Measurements from ENCODE around the gene TWIST2.

Gene TWIST2

DNA sequence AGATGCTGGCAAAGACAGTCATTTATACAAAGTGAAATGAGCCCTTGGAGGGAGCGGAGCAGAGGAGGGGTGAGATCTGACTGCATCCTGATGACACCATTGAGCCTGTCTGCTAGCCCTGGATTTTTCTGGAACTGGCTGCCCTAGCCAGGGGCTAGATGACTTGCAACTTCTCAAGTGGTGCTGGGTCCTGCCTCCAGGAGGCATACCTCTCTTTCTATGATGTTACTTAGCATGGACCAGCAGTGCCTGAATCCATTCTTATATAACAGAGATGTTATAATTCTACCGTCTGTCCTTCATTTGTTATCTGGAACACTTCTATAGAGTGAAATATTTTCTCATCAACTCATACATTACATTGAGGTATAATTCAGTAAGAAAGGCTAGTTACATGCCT lies 8.5 kb upstream of the TWIST2 start:
- no peak for DNase-seq

DNA sequence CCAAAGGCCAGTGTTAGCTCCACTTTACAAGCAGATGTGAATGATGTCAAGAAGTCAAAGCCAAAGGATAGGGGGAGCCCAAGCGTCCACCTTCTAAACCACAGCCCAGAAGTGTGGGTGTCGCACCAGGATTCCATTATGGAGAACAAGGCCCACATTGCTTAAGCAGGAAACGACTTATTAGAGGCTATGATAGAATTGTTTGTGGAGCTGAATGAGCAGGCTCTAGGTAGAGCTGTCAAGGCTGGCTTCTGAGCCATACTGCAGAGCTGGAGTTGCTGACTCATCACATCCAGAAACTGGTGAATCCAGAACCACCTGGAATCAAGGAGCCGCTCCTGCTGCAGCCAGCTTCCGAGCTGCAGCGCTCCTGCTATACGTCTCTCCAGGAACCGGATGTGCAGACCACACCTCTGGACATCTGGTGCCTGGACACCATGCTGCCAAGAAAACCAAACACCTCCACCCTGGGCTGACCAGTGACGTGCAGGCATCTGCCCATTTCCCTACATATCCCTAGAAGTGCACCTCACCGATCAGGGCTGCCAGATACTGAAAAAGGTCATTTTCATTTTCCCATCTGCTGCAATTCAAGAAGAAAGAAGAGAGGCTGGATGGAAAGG lies 6.2 kb upstream of the TWIST2 start:
- no peak for DNase-seq

GRCh38 chr2:238843476-238843875 lies 4.4 kb upstream of the TWIST2 start:
- no peak for DNase-seq

DNA sequence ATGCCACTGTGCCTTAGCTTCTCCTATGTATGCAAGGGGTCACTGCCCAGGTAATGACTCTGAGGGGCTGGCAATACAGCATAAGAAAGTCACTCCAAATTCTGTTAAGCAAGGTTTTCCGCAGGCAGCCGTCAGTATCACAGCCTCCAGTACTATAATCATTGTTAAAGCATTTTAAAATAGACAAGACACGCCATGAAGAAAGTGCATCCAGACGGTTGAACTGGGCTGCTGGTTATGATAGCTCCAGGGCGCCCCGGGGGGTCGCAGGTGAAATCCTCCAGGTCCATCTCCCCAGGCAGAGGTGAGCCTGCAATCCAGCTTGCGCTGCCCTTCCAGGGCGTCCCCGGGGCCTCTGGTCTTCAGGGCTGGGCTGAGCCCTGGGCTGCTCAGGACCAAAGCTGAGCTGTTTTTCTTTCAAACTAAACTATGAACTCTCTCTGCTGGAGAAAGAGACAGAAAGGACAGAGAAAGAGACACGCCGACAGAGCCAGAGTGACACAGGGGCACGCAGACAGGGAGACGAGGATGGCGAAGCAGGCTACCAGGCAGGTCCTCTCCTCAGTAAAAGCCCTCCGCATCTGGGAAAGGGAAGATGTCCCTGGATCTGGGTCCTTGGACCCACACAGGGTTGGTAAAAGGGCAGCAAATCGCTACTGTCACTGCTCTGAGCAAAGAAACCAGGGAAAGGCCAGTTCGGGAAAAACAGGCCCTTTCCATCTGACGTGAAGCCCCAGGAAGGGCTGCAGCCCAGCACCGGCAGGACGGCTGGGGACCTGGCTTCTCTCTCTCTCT lies 2.1 kb upstream of the TWIST2 start:
- no peak for DNase-seq

GRCh38 chr2:238846378-238846627 lies 1.6 kb upstream of the TWIST2 start:
- DNase-seq = no peak

DNA sequence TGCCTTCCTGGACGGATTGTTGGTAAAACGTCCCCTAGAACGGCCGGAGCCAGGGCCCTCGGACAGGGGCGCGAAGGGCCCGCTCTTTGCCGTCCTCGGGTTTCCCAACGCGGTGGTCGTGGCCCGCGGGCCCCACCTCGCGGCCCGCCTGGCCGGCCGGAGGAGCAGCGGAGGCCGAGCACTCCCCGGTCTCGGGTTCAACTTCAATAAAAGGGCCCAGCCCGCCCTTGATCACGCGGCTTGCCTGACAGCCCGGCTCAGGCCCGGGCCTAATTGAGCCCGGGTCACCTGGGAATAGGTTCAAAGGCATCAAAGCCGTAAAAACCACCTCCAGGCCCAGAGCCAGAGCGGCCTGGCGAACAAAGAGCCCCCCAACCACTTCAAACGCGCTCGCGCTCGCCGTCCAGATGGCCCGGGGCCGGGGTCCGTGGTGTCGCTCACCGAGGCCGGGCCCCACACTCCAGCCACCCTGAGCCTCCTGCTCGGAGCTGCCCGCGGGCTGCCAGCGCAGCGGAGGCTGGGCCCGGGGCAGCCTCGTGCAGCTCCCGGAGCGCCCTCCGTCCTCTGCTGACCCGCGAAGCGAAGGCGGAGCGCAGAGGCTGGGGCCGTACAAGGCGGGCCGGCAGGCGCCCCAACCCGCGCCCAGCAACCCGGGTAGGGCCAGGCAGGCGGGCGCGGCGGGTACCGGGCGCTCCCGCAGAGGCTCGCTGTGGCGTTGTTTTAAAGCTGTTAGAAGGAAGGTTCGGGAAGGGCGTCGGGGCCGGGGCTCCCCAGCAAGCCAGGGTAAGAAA lies 1.1 kb upstream of the TWIST2 start:
- no peak for DNase-seq

DNA sequence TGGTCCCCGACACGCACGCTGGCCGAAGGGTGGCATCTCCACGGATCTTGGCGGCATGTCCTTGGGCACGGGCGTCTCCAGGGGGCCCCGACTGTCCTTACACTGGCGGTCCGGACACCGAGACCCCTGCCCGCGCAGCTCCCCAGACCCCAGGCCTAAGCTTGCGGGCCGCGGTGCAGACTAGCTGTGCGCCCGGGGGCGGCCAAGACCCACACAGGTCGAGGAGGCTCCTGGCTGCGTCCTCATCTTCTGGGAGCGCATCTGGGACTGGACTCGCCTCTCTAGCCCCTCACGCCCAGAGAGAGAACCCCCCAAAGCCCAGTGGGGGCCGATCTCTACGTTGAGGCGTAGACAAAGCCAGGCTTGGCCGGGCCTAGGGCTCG lies 475 bp upstream of the TWIST2 start:
- no peak for DNase-seq

DNA sequence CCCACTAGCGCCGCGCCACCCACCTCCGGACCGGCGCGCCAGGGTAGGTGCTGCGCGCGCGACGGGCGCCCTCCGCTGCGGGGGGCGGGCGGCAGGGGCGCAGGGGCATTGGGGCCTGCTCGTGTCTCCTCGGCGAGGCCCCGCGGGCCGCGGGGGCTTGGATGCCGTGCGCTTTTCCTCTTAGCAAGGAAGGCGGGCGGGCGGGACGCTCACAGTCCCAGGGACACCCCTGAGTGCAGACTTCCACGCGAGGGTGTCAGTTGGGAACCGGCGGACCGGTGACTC lies 748 bp downstream of the TWIST2 start:
- no peak for DNase-seq

- DNase-seq = no peak
These were observed 1.3 kb downstream of the TWIST2 start for GRCh38 chr2:238848976-238849853.

GRCh38 chr2:238850091-238850490 lies 2.2 kb downstream of the TWIST2 start:
- no peak for DNase-seq

DNA sequence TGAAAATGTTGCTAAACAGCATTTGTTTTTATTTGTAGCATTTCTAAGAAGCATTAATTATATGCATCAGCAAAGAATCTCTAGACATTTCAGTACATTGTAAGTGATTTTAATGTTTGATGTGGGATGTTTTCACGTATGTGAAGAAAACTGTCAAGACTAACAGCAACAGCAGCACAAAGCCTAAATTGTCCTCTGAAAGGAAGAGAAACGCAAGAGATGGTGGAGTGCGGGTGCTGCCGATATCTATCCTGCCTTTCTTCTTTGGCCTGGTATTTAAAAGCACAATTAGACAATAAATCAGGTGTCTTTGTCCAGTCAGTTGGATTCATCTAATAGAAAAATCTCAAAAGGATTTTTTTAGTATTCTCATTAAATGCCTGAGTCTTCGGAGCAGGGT lies 3.1 kb downstream of the TWIST2 start:
- no peak for DNase-seq

DNA sequence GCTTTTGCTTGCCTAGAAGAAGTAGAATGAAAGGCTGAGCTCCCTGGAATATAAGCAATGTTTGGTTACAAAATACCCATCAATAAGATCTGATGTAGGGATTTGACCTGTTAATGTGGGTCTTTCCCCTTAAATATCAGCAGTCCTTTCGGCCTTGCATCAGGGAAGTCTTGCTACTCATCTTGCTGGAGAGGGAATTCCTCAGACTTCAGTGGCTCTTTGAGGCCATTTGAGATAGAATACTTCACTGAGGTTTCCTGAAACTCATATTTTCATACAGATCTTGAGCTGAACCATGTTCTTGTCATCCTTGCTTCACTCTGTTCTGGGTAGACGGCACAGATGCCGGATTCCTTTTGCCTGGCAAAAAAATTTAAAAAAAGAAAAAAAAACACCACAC lies 3.9 kb downstream of the TWIST2 start:
- DNase-seq = no peak

DNA sequence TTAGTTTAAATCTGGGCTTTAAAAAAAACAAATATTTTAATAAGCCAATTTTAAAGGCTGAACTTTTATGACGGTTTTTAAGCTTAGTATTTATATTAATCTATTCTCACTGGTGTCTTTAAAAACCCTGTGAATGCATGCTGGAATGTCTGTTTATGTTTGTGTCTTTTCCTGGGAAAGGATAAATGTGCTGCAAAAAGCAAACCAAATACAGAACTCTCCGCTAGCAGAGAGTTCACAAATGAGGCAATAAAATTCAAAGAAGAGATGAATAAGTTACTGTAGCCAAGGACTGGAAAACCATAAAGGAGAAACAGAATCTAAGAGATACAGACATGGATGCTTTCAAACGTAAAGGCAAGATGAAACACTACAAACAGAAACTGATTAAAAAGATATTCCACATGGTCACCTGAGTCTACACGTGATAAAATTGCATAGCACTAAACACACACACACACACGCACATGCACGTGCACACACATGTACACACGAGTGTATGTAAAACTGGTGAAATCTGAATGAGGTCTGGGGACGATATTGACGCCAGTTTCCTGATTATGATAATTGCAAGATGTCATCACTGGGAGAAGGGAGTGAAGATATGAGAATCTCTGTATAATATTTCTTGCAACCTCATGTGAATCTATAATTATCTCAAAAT lies 4.5 kb downstream of the TWIST2 start:
- no peak for DNase-seq

GRCh38 chr2:238853218-238853617 lies 5.3 kb downstream of the TWIST2 start:
- no peak for DNase-seq

GRCh38 chr2:238853721-238854120 lies 5.8 kb downstream of the TWIST2 start:
- no peak for DNase-seq

DNA sequence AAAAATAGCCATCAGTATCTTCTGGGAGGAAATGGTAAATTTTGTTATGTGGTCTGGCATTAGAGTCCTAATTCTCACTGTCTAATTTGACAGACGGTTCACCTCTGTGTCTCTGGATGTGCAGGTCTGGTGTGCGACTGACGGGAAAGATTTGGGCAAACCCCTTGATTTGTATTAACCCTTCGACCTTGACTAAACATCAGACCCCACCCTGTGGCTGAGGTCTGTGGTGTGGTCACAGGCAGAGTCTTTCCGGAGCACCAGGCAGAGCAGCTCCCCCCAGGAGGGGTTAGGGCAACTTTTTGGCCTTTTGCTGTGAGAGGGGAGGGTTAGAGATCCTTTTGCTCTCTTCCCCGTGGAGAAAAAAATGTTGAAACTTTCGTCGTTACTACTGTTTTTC lies 6.4 kb downstream of the TWIST2 start:
- no peak for DNase-seq

DNA sequence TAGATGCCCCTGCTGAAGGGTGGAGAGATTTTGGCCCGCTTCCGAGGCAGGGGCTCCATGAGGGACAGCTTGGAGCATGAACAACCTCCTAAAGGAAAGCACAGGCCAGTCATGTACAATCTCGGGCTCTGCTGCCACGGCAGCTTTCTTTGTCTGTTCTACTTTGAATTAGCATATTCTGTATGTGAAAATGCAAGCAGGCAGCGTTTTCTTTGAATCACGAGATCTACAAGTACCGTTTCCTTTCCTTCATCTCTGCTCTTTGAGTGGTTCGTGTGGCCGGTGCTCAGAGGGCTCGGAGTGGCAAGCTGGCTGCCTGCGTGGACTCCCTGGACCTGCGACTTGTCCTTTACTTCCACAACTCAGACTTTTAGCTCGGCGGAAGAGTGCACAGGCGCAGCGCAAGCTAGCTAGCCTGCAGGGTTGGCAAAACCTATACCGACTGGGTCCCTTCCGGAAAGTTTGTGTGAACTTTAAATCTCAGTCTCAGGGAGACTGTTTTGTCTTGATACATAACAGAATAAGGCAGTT lies 6.9 kb downstream of the TWIST2 start:
- DNase-seq = no peak

GRCh38 chr2:238855299-238855698 lies 7.4 kb downstream of the TWIST2 start:
- no peak for DNase-seq

- no peak for DNase-seq
These were observed 8.2 kb downstream of the TWIST2 start for GRCh38 chr2:238855891-238856580.

DNA sequence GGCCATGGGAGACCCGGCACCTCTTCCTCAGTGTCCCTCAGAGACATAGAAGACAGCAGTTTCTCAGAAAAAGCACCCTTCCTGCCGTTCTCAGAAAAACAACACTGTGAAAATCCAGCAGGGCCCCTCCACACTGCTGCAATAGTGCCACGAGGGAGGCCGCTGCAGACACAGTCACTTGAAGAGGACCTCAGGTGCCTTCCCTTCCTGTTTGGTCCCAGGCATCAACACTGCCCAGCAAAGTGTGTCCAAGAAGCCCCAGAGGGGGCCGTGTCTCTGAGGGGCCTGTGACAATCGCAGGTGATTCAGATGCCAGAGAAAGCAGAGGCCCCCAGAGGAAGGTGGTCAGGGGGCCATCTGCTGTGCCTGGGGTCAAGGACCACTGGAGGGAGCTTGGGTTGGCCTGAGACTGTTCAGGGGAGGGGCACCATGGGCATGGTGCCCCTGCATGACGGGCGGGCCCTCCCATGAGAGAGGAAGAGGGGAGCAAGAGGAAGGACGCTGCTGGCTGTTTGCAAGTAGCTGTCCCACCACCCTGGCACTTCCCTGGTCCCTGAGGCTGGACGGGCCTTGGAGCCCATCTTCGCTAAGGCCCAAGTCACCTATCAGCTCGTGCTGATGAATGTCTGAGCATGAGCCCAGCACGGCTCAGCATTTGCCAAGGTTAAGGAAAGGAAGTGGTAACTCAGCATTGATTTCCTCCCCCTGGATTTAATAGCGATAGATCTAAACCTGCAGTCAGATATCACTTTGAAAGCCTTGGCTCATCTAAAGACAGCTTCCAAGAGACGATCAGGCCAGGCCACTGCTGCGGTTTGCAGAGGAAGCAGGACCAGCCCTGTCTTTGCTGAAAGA lies 9.1 kb downstream of the TWIST2 start:
- no peak for DNase-seq

DNA sequence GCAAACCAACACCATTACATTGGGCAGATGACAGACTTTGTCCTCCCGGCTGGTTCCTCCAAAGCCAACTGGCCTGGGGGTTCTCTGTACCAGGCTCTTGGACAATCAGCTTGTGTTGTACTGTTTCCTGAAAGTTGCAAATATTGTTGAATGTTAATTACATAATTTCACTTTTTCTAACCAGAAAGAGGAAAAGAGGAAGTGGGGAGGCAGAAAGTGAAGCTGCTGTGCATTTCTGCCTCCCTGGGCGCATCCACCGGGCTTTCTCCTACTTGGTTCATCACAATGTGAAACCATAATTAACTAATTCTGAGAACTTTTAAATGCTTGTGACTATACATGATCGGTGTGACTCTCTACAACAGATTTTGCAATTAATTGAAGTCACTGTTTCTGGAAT lies 10.1 kb downstream of the TWIST2 start:
- DNase-seq = peak; percentile 96

All from MV-4-11 (cell line).